VCaP (cell line): ENCODE data around the gene TEN1.
"Not testable (repeated sequence)": the region's sequence is repeated elsewhere in the genome, so short reads cannot be mapped to it uniquely, and the experiment has no call there.

Source experiments
- H3K27ac ChIP-seq: fragments of 450-650 bp; 2 replicates; pipeline ENCODE4 v1.5.1; 2017
- CTCF ChIP-seq: fragments of 450-650 bp; conservative IDR thresholded peaks from 2 replicates; pipeline ENCODE4 v1.5.1; 2017; ENCODE audit warnings: mild to moderate bottlenecking, moderate library complexity

TEN1 gene

DNA sequence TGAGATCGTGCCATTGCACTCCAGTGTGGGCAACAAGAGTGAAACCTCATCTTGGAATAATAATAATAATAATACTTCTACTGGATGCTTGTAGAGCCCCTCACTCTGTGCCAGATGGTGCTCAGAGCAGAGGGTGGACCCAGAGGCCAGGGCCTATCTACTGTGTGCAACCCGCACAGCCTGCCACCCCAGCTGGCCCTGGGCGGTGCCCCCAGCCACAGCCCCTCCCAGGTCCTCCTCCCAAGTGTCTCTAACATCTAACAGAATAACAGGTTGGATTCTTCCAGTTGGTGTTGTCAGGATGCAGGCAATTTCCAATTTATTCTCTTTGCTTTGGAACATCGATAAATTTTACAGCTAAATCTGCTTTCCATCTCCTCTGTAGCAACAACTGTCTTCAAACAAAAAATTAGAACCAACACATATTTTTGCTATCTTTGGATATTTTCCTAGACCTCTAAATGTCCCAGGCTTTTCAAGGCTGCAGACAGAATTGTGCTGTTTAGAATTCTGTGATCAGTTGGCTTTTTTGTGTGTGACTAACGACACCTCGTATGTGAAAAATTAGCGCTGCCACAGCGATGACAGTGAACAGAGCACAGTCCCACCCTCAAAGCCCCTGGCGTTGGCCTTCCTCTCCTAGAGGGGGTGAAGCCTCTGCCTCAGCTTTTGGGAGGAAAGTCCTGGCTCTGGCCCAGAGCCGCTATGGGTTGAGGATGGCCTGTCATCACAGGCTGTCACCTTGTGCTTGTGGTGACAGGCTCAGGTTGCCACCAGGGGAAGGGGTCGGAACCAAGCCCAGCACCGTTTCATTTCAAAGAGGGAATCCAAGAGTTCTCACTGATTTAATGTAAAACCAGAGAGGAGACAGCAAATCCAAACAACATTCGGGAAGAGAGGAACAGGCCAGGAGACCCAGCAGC lies 55.6 kb downstream of the TEN1 start:
- no peak overlapping the region for H3K27ac ChIP-seq
- TF ChIP-seq CTCF, result no peak

- peak overlapping the region; percentile 54 for H3K27ac ChIP-seq
Measured at GRCh38 chr17:76036497-76037261, 57.6 kb downstream of the TEN1 start.

GRCh38 chr17:76038050-76038449 lies 59.0 kb downstream of the TEN1 start:
- H3K27ac ChIP-seq, result no peak overlapping the region; the same call in 1 of the 2 replicates
- no peak for TF ChIP-seq CTCF

More at GRCh38 chr17:76036497-76037261, 57.6 kb downstream of the TEN1 start:
- no peak for TF ChIP-seq CTCF

DNA sequence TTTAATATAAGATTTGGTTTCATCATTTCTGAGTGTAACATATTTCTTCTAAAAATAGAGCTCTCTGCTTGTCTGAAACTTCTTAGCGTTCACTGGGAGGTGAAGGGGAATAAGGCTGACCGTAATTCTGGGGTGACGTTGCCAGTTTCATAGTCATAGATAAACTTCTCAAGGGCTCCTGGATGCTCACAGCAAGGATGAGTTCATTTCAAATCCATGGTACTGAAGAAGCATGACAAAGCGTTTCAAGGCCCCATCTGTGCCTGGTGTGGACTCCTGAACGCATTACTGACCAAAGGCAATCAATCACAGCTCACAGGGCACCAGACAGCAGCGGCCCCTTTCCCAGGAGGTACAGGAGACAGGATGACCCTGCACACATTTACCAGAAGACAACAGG lies 60.1 kb downstream of the TEN1 start:
- no peak for TF ChIP-seq CTCF
- no peak overlapping the region for H3K27ac ChIP-seq

DNA sequence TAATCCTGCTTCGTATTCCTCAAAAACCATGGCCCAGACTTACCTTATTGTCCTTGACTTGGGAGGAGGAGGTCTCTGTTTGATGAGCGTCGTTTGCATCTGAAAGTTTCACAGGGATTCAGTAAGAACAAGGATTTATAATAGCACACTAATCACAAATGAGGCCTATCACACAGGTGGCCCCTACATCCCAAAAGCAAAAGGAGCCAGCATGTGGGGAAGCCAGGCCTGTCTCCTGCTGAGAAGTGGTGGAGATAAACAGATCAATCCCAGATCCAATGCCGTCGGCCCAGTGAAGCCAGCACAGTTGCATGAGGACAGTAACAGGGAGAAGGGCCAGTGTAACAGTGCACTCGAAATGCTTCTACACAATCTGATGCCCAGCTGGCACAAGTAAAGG lies 61.3 kb downstream of the TEN1 start:
- no peak for TF ChIP-seq CTCF

DNA sequence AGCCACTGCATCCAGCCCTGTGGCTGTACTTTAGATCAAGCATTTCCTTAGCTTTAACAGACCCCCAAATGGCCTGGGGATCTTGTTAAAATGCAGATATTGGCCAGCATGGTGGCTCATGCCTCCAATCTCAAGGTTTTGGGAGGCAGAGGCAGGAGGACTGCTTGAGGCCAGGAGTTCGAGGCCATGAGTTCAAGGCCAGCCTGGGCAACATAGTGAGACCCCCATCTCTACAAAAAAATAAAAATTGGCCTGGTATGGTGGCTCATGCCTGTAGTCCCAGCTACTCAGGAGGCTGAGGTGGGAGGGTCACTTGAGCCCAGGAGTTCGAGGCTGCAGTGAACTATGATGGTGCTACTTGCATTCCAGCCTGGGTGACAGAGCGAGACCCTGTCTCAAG lies 63.8 kb downstream of the TEN1 start:
- H3K27ac ChIP-seq, result not testable (repeated sequence)

More for the DNA sequence above, 61.3 kb downstream of the TEN1 start:
- H3K27ac ChIP-seq, result no peak overlapping the region

DNA sequence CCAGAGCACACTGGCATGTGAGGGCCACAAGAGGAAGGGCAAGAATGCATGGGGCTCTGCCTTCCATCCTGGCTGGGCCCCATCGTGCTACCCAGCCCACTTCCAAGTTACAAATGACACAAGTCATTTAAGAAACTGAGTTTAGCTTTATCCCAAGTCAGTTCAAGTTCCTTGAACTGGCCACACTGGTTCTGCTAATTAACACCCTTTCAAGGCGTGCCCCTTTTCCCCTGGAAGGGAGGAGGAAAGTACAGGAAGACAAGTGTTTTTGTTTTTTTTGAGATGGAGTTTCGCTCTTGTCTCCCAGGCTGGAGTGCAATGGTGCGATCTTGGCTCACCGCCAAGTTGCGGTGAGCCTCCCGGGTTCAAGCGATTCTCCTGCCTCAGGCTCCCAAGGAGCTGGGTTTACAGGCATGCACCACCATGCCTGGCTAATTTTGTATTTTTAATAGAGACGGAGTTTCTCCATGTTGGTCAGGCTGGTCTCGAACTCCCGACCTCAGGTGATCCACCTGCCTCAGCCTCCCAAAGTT lies 65.5 kb downstream of the TEN1 start:
- not testable (repeated sequence) for H3K27ac ChIP-seq

GRCh38 chr17:76046064-76046463 lies 67.0 kb downstream of the TEN1 start:
- TF ChIP-seq CTCF, result no peak
- H3K27ac ChIP-seq, result no peak overlapping the region
